ENCODE results near the gene PRUNE2. TPM values are rescaled to one million over a fixed set of nuclear protein-coding genes. Genes with fewer than 3 reads are reported as not detected.

The PRUNE2 gene
- total and polyA plus RNA-seq, 2 of the 13 experiments (the other 11 are each of a cell fraction or from before 2014, with no cell fraction given): 0.02 TPM; not detected in 1

GRCh38 chr9:76751001-76751400, 154.9 kb downstream of the PRUNE2 start:
- H3K4me1 ChIP-seq (ENCODE audit: insufficient read depth, low read length): no peaks in the 10 kb centered on the region
- H3K27ac ChIP-seq (ENCODE audit: extremely low read length, insufficient read depth, low read length): no peak overlapping the region
- DNase-seq (ENCODE audit: low spot score) (no peak), FAIRE-seq (no peak), ATAC-seq (no peak)
- H3K4me2 ChIP-seq (ENCODE audit: low read depth, low read length): no peak overlapping the region
- peaks cover 2 to 4% of the 10 kb centered on the region in 2 experiments; a peak in 1 of 5 replicates for H3K27me3 ChIP-seq (ENCODE audit: control insufficient read depth in 1 of 2, insufficient read depth in 2 of 2, low read length in 2 of 2)
- intact Hi-C loops (cut with micrococcal nuclease; ENCODE audit: unreplicated experiment) (no loop called here), in situ Hi-C loops (cut with HindIII; ENCODE audit: extremely low pct_ligation_motif_present, low pct_unique_long_range_greater_than_20kb) (no loop called here)
- H3K79me2 ChIP-seq (ENCODE audit: insufficient read depth, low read length): no peaks in the 10 kb centered on the region
- BruUV-seq (replicated peaks): no TSS peak
- peaks cover 1% of the 10 kb centered on the region; the same call in 1 of the 2 replicates for H3K9me3 ChIP-seq (ENCODE audit: low read length)
- H2AFZ ChIP-seq (ENCODE audit: low read length): no peak overlapping the region
- 95% methylated on average over 3 of the region's 3 CpGs for WGBS (ENCODE audit: low lambda C conversion rate)
- H3K9ac ChIP-seq (ENCODE audit: insufficient read depth, low read depth, low read length): no peak overlapping the region
- ChIA-PET CTCF (ENCODE audit: low intra/inter-chr PET ratio, low total read pairs) (no interaction called here), POLR2A (no interaction called here)
- H4K20me1 ChIP-seq (ENCODE audit: insufficient read depth, low read length): no peaks in the 10 kb centered on the region
- no peak overlapping the region for H3K4me3 ChIP-seq (replicated peaks in 1 of 3; ENCODE audit: insufficient read depth in 1 of 3, low read depth in 2 of 3, low read length in 3 of 3)
- H3K36me3 ChIP-seq (replicated peaks in 1 of 2; ENCODE audit: control insufficient read depth in 1 of 2, insufficient read depth in 2 of 2, low read length in 2 of 2): no peaks in the 10 kb centered on the region
- no peak for TF ChIP-seq KDM6A (CRISPR knock-in tag; IDR thresholded peaks at IDR 0.05; ENCODE audit: low read depth)
- TF ChIP-seq SNRNP70 (IDR thresholded peaks at IDR 0.05; ENCODE audit: low read depth, low read length): no peak
- no peak for TF ChIP-seq THYN1 (CRISPR knock-in tag; IDR thresholded peaks at IDR 0.05; ENCODE audit: borderline replicate concordance, low read depth)
- TF ChIP-seq, protein P1, sequence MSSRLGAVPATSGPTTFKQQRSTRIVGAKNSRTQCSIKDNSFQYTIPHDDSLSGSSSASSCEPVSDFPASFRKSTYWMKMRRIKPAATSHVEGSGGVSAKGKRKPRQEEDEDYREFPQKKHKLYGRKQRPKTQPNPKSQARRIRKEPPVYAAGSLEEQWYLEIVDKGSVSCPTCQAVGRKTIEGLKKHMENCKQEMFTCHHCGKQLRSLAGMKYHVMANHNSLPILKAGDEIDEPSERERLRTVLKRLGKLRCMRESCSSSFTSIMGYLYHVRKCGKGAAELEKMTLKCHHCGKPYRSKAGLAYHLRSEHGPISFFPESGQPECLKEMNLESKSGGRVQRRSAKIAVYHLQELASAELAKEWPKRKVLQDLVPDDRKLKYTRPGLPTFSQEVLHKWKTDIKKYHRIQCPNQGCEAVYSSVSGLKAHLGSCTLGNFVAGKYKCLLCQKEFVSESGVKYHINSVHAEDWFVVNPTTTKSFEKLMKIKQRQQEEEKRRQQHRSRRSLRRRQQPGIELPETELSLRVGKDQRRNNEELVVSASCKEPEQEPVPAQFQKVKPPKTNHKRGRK (CRISPR knock-in tag; IDR thresholded peaks at IDR 0.05): no peak
- TF ChIP-seq ZNF616 (CRISPR knock-in tag; IDR thresholded peaks at IDR 0.05; ENCODE audit: low read depth): no peak

- Histone ChIP-seq H3K79me2 (ENCODE audit: insufficient read depth, low read length) (no peaks in the 10 kb centered on the region), H3K4me3 (replicated peaks in 1 of 3; ENCODE audit: insufficient read depth in 1 of 3, low read depth in 2 of 3, low read length in 3 of 3) (no peak overlapping the region), H3K36me3 (replicated peaks in 1 of 2; ENCODE audit: control insufficient read depth in 1 of 2, insufficient read depth in 2 of 2, low read length in 2 of 2) (no peaks in the 10 kb centered on the region), H2AFZ (ENCODE audit: low read length) (no peak overlapping the region), H3K9ac (ENCODE audit: insufficient read depth, low read depth, low read length) (no peak overlapping the region), H4K20me1 (ENCODE audit: insufficient read depth, low read length) (no peaks in the 10 kb centered on the region), H3K9me3 (ENCODE audit: low read length) (peaks cover 19% of the 10 kb centered on the region), H3K4me2 (ENCODE audit: low read depth, low read length) (no peak overlapping the region), H3K27me3 (ENCODE audit: control insufficient read depth in 1 of 2, insufficient read depth in 2 of 2, low read length in 2 of 2) (peaks cover 0 to 4% of the 10 kb centered on the region in 2 experiments; a peak in 1 of 5 replicates), H3K27ac (ENCODE audit: extremely low read length, insufficient read depth, low read length) (no peak overlapping the region), H3K4me1 (ENCODE audit: insufficient read depth, low read length) (no peaks in the 10 kb centered on the region)
- DNase-seq (ENCODE audit: low spot score) (no peak), ATAC-seq (no peak), FAIRE-seq (no peak)
- BruUV-seq (replicated peaks): no TSS peak
- intact Hi-C loops (cut with micrococcal nuclease; ENCODE audit: unreplicated experiment) (no loop called here), in situ Hi-C loops (cut with HindIII; ENCODE audit: extremely low pct_ligation_motif_present, low pct_unique_long_range_greater_than_20kb) (no loop called here)
- ChIA-PET CTCF (ENCODE audit: low intra/inter-chr PET ratio, low total read pairs) (no interaction called here), POLR2A (no interaction called here)
- WGBS (ENCODE audit: low lambda C conversion rate): 2% methylated on average over 3 of the region's 3 CpGs
- TF ChIP-seq RFX1 (IDR thresholded peaks at IDR 0.05): no peak
- TF ChIP-seq ZNF550 (CRISPR knock-in tag; IDR thresholded peaks at IDR 0.05; ENCODE audit: borderline replicate concordance): no peak
- TF ChIP-seq FLYWCH1 (CRISPR knock-in tag; IDR thresholded peaks at IDR 0.05): no peak
- no peak for TF ChIP-seq JUN (CRISPR knock-in tag; IDR thresholded peaks at IDR 0.05)
- TF ChIP-seq TMF1 (CRISPR knock-in tag; IDR thresholded peaks at IDR 0.05; ENCODE audit: low read depth): no peak
- TF ChIP-seq, protein P2, sequence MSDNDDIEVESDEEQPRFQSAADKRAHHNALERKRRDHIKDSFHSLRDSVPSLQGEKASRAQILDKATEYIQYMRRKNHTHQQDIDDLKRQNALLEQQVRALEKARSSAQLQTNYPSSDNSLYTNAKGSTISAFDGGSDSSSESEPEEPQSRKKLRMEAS (IDR thresholded peaks at IDR 0.05): no peak
- TF ChIP-seq, protein P3, sequence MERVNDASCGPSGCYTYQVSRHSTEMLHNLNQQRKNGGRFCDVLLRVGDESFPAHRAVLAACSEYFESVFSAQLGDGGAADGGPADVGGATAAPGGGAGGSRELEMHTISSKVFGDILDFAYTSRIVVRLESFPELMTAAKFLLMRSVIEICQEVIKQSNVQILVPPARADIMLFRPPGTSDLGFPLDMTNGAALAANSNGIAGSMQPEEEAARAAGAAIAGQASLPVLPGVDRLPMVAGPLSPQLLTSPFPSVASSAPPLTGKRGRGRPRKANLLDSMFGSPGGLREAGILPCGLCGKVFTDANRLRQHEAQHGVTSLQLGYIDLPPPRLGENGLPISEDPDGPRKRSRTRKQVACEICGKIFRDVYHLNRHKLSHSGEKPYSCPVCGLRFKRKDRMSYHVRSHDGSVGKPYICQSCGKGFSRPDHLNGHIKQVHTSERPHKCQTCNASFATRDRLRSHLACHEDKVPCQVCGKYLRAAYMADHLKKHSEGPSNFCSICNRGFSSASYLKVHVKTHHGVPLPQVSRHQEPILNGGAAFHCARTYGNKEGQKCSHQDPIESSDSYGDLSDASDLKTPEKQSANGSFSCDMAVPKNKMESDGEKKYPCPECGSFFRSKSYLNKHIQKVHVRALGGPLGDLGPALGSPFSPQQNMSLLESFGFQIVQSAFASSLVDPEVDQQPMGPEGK (CRISPR knock-in tag; IDR thresholded peaks at IDR 0.05): no peak
- no peak for TF ChIP-seq TRIM24 (CRISPR knock-in tag; IDR thresholded peaks at IDR 0.05)
- no peak for TF ChIP-seq NAIF1 (CRISPR knock-in tag; IDR thresholded peaks at IDR 0.05; ENCODE audit: borderline replicate concordance)
- no peak for TF ChIP-seq TCF7L2 (IDR thresholded peaks at IDR 0.05; ENCODE audit: low read depth, low read length)
Observed at GRCh38 chr9:76744336-76744735, 161.6 kb downstream of the PRUNE2 start.

All from HepG2 (cell line).